ENCODE data around the gene VPS13D. TPM values are rescaled to one million over a fixed set of nuclear protein-coding genes. Genes with fewer than 3 reads are reported as not detected.

VPS13D gene
- total and polyA plus RNA-seq, 2 experiments from 2014 or later, result 10.7 to 34.9 TPM

GRCh38 chr1:12554521-12555305 is 324.9 kb downstream of the VPS13D start (continued):
- no peak for TF ChIP-seq ZNF462 (CRISPR knock-in tag; IDR thresholded peaks at IDR 0.05)

- H3K9me3 Mint-ChIP-seq, result peaks cover 13% of the 10 kb centered on the region
- Histone ChIP-seq H3K27me3 (ENCODE audit: insufficient read depth) (no peaks in the 10 kb centered on the region), H3K4me1 (ENCODE audit: insufficient read depth) (peaks cover 4% of the 10 kb centered on the region; the same call in 1 of the 2 replicates), H3F3A (replicated peaks; ENCODE audit: low read depth) (no peaks in the 10 kb centered on the region), H3K4me2 (no peak overlapping the region), H2AFZ (no peak overlapping the region), H3K79me2 (replicated peaks; ENCODE audit: insufficient read depth) (no peaks in the 10 kb centered on the region), H3K27ac (ENCODE audit: low read depth) (no peak overlapping the region), H4K20me1 (replicated peaks; ENCODE audit: insufficient read depth) (no peaks in the 10 kb centered on the region), H3K9me2 (ENCODE audit: insufficient read depth) (no peaks in the 10 kb centered on the region), H3K4me3 (no peak overlapping the region), H3K36me3 (ENCODE audit: insufficient read depth) (no peaks in the 10 kb centered on the region)
- DNase-seq (ENCODE audit: low spot score), result no peak
- H3K27me3 Mint-ChIP-seq (ENCODE audit: insufficient read depth, low read depth, poor library complexity), result peaks cover 5% of the 10 kb centered on the region
- no peak overlapping the region for H3K27ac Mint-ChIP-seq
- peaks cover 13% of the 10 kb centered on the region for H3K36me3 Mint-ChIP-seq (ENCODE audit: low read depth)
- no peak overlapping the region; the same call in 2 of the 3 replicates for H3K4me3 Mint-ChIP-seq
- H3K4me1 Mint-ChIP-seq, result peaks cover 14% of the 10 kb centered on the region
- ATAC-seq, result no peak
- TF ChIP-seq POLR2AphosphoS5 (IDR thresholded peaks at IDR 0.05; ENCODE audit: low read depth) (no peak), REST (IDR thresholded peaks at IDR 0.05; ENCODE audit: unreplicated experiment) (no peak), EZH2phosphoT487 (IDR thresholded peaks at IDR 0.05; ENCODE audit: unreplicated experiment) (no peak), ZNF331 (CRISPR knock-in tag; IDR thresholded peaks at IDR 0.05; ENCODE audit: low read depth) (no peak), JUNB (IDR thresholded peaks at IDR 0.05; ENCODE audit: unreplicated experiment) (no peak), CTCF (conservative IDR thresholded peaks at IDR 0.05; ENCODE audit: low read depth in 2 of 2) (no peak), STAT1 (IDR thresholded peaks at IDR 0.05; ENCODE audit: unreplicated experiment) (no peak), ETS1 (IDR thresholded peaks at IDR 0.05) (no peak)
Measured at GRCh38 chr1:12555411-12556367, 325.9 kb downstream of the VPS13D start.

Data from GM23338 (cell line).